ENCODE data around the gene FAM181A.

FAM181A gene

DNA sequence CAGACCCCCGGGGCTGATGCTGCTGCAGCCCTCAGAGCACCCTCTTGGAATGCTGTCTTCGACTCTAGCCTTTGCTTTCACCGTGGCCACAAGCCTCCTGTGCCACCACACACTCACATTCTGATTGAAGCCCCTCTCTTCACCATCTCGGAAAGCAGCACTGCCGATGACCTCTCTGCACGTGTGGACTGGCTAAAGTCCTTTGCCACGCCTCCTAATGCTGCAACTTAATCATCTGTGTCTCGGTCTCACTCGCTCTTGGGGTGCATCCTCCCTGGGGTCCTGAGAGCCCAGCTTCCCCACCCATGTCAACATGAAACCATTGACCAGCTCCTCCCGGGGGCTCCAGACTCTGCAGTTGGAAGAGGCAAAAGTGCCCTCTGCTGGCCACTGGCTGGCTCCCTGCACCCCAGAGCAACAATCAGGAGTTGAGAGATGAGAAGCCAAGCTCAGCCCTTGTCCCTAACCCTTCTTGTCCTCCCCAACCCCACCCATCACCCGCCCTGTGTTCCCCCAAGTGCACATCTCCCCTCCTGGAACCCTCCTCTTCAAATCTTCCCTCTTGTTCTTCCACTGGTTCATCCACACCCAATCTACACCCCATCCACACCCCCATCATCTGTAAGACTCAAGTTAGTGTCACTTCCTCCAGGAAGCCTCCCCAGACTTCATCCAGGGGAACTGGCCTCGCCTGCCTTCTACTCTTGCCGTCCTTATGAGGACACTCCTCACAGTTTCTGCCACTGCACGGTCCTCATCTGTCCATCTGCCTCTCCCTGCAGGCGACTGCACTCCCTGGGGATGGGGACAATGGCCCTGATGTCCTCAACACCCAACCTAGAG is 23.6 kb upstream of the FAM181A start:
- no peak for DNase-seq (ENCODE audit: low read depth)

- DNase-seq (ENCODE audit: low read depth): no peak
Measured at GRCh38 chr14:93905623-93906022, 21.5 kb upstream of the FAM181A start.

GRCh38 chr14:93906341-93907329 is 20.5 kb upstream of the FAM181A start:
- DNase-seq (ENCODE audit: low read depth): no peak

DNA sequence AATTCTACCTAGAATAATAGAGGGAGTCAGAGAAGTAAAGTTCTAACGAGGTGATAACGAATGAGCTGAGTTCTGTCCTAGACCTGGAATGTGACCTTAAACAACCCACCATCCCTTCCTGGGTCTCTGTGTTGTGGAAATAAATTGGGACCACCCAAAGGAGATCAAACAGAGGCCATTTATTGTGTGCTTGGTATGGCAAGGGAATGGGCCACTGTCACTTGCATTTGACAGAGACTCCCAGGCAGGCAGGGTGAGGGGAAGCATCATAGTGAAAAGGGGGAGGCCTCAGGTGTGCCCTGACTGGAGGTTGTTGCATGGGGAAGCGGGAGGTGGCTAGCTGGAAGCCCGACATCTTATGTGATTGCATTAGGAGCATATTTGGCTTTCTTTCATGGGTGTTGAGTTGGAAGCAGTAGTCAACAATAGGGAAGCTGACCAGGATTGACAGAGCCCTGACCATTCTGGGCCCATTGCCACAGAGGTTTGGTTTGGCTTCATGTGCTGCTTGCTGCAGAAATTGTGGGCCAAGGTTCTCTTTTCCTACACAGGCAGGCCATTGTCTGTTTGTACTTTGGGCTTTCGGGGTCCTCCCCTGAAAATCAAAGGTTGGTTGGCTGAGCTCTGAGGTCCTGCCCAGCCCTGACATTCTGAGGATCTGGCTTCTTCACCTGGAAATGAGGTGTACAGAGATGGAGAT is 17.6 kb upstream of the FAM181A start:
- DNase-seq (ENCODE audit: low read depth): peak; percentile 9

DNA sequence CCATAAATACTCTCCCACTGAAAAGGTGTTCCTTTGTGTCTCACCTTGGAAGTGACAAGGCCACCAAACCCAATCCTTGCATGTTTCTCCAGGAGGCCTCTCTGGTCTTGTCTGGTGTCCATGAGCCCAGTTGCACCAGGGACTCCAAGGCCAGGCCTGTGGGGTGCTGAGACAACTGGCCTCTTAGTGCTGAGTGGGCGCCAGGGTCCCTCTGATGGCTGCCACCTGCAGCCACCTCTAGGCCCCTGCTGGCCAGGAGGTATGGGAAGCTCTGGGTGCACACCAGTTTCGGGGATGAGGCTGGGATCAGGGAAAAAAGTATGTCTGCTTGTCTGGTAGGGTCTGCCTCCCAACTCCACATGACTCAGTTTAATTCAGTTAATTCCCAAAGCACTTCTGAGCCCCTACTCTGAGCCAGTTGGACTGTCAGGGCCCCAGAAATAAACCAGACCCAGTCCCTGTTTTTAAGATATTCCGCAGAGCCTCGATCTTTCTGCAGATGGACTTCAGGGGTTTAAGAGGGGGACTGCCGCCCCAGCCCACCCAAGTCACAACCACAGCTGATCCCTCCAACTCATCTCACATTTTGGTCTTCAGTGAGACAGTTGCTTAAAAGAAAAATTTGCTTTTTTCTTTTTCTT is 15.0 kb upstream of the FAM181A start:
- no peak for DNase-seq (ENCODE audit: low read depth)

DNA sequence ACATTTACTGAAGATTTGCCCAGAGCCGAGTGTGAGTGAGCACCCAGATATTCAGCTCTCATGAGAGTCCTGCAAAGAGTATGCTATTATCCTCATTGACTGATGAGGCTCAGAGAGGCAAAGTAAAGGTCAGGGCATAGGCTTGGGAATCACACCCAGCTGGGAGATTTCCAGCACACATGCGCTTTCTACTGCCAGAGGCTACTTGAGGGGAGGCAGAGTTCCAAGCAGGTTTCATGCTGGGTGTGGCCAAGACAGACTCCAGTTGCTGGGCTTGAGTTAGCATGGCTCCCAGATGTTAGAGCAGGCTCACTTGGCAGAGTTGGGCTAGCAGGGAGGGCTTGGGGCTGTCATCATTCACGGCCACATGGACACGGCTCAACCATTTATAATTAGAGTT is 14.4 kb upstream of the FAM181A start:
- no peak for DNase-seq (ENCODE audit: low read depth)

- no peak for DNase-seq (ENCODE audit: low read depth)
Measured at GRCh38 chr14:93914278-93914677, 12.9 kb upstream of the FAM181A start.

DNA sequence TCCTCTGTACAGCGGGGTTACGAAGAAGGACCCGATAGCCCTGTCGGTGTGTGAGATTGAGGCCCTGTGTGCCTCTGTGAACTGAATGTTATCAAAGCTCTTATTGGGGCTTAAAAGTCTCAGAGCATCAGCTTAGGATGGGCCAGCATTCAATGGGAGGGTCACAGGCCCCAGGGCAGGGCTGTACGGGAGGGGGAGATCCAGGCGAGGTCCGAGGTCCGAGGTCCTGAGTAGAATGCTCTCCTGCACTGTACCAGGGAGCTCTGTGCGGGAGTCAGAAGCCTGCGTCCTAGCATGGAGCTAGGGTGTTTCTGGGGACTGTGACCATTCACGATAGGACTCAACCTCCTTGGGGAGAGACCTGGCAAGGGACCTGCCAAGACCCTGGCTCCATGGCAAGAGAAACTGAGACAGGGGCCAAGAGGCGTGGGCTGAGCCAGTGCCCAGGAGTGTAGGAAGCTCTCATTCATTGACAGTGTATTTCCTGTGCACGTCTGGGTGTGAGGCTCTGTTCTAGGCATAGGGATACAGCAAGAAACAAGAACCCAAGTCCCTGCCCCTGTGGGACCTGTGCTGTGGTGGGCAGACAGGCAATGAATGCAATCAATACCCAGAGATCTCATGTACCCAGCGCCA is 12.0 kb upstream of the FAM181A start:
- DNase-seq (ENCODE audit: low read depth): no peak

DNA sequence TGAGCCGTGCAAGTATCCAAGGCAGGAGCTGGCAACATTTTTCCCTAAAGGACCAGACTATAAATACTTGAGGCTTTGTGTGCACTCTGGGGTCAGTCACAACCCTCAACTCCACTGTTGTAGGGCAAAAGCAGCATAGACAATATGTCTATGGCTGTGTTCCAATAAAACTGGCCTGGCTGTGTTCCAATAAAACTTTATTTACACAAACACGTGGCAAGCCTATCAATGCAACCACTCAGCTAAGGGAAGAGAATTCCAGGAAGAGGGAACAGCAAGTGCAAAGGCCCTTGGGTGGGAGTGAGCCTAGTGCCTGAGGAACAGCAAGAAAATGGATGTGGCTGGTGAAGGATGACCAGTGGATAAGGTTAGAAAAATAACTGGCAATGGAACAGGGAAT is 11.3 kb upstream of the FAM181A start:
- no peak for DNase-seq (ENCODE audit: low read depth)

- no peak for DNase-seq (ENCODE audit: low read depth)
Measured at GRCh38 chr14:93916498-93916897, 10.6 kb upstream of the FAM181A start.

GRCh38 chr14:93917141-93917540 is 10.0 kb upstream of the FAM181A start:
- no peak for DNase-seq (ENCODE audit: low read depth)

DNA sequence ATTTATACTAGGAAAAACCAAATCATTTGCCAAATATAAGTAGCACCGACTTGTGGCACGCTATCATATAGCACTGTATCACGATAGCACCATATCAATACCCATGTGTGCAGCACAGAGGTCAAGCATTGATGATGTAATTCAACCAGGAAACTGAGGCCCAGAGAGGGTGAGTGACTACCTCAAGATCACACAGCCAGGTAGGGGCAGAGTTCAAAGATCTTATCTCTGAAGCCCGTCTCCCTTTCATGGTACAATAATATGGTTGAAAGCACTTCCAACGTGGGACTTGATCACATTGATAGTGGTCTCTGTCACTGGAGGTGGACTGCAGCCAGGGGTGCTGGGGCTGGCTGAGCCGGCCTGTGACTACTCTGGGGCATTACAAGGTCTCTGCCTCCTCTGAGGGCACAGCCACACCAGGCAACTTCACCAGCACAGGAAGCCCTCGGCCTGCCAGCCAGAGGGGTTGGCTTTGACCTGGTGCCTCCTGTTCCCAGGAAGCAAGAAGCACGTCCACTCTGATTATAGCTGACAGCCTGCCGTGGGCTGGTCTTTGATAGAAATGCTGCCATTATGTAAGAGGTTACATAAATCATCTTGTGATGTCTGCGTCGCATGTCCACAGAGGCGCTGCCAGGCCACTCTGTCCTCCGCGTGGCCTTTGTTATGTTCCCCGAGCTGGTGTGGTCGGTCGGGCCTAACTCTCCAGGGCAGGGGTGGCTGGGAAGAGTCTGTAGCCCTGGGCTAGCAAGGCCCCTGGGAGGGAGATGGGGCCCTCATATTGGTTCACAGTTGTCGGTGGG is 5.9 kb upstream of the FAM181A start:
- DNase-seq (ENCODE audit: low read depth): no peak

- no peak for DNase-seq (ENCODE audit: low read depth)
Measured at GRCh38 chr14:93923626-93924025, 3.5 kb upstream of the FAM181A start.

DNA sequence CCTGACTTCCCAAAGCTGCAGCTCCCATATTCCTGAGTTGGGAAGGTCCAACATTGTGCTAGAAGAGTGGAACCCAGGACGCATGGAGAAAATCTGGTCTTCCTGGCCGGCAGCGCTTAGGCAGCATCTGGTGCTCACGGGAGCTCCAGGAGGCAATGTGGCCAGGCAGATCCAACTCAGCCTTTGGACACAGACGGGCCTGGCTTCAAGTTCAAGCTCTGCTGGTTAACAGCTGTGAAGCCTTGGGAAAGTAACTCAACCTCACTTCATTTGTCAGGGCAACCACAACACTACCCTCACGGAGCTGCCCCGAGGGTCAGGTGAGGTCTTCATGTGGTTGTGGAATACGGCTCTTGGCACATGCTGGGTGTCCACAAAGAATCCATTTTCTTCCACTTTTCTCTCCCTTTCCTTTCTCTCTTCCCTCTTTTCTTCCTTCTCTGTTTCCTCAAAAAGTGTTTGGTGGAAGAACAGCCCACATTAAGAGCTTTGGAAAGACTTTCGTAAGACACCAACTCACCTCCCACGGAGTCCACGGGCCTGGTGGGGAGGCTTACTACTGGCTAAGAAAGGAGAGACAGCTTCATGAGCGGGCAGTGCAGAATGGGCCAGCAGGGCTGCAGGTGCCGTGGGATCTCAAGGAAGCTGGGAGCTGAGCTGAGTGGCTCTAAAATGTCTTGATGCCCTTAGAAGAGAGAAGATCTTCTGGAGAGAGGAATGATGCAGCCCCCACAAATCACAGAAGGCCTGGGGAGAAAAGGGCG is 2.4 kb upstream of the FAM181A start:
- no peak for DNase-seq (ENCODE audit: low read depth)

DNA sequence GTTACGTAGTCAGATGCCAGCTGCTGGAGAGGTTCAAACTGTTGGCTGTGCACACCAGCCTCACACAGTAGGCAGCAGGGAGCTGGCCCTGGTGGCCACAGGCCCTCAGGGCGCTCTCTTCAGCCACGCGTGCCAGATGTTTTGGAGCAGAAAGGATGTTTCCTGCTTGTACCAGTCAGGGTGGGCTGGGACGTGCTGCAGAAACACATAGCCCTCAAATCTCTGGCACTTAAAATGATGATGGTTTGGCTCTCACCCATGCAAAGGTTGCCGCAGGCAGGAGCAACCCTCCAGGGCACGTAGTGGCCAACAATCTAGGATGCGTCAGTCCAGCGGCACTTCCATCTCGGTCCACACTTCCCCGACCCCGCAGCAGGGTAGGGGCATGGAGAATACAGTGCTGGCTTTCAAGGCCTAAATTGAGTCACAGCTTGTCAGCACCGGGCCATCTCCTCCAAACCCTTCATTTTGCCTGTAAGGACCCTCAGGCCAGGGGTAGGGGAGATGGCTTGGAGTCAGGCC is 1.7 kb upstream of the FAM181A start:
- DNase-seq (ENCODE audit: low read depth): no peak

DNA sequence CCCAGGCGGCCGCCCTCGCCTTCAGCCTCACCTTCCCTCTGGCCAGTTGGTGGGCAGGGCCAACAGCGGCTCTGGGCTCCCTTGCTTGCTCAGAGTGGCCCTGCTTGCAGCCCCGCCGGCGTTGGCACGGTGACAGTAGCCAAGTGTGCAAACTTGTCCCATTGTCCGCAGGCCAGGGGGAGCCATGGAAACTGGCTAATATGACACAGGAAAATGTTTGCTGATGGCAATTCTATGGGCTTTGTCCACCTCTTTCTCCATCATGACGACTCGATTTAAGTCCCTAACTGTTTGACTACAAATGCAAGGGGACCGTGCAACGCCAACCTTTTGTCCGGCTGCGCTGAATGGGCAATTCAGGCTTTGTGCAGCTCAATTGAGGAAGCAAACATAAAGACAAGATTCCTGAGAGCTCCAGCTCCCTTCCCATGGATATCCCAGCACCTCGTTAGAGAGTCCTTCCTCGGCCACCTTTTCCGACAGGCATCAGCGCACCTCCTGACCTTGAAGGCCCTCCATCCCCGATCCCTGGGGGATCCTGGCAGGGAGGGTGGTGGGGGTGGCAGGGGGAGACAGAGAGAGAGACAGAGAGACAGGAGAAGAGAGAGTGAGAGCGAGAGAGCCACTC is 785 bp upstream of the FAM181A start:
- DNase-seq (ENCODE audit: low read depth): no peak

DNA sequence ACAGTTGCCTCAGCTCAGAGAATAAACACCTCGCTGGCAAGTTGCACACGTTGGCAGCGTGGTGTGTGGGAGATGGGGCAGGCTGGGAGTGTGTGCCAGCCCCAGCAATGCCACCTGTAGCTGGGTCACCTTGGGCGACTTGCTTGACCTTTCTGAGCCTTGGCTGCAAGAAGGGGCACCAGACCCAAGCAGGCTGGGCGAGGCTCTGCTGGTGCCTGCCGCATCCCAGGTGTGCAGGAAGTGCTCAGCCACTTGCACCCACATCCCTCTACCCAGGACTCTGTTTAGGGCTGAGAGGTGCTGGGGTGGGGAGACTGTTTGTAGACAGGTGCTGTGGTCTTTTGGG is 629 bp downstream of the FAM181A start:
- no peak for DNase-seq (ENCODE audit: low read depth)

DNA sequence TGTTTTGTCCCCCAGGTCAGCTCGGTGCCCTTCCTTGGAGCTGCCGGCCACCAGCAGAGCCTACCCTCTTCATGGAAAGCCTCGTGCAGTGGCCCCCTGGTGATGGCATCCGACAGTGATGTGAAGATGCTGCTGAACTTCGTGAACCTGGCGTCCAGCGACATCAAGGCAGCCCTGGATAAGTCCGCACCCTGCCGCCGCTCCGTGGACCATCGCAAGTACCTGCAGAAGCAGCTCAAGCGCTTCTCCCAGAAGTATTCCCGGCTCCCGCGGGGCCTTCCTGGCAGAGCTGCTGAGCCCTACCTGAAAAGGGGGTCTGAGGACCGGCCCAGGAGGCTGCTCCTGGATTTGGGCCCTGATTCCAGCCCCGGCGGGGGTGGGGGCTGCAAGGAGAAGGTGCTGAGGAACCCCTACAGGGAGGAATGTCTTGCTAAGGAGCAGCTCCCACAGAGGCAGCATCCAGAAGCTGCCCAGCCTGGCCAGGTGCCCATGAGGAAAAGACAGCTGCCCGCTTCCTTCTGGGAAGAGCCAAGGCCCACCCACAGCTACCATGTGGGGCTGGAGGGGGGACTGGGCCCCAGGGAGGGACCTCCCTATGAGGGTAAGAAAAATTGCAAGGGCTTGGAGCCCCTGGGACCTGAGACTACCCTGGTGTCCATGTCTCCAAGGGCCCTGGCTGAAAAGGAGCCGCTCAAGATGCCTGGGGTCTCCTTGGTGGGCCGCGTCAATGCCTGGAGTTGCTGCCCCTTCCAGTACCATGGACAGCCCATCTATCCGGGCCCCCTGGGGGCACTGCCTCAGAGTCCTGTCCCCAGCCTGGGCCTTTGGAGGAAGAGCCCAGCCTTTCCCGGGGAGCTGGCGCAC is 1.3 kb downstream of the FAM181A start:
- DNase-seq (ENCODE audit: low read depth): no peak

Measured in stromal cell of bone marrow (primary cell).